GM18909 (cell line): ENCODE data around the gene ILF3.

Source experiments
- ATAC-seq: cut with Tn5 transposase; IDR thresholded peaks from one replicate; pipeline ENCODE4 v1.9.1; 2021; ENCODE audit warnings: mild to moderate bottlenecking; ENCODE audit not compliant: unreplicated experiment, poor library complexity

The ILF3 gene

GRCh38 chr19:10691883-10692282 is 37.7 kb downstream of the ILF3 start:
- no peak for ATAC-seq

GRCh38 chr19:10692673-10693264 is 38.6 kb downstream of the ILF3 start:
- no peak for ATAC-seq

- no peak for ATAC-seq
Observed at GRCh38 chr19:10694706-10695307, 40.7 kb downstream of the ILF3 start.

GRCh38 chr19:10695401-10696398 is 41.6 kb downstream of the ILF3 start:
- peak; percentile 86 for ATAC-seq

- no peak for ATAC-seq
Observed at GRCh38 chr19:10699650-10700335, 45.6 kb downstream of the ILF3 start.

GRCh38 chr19:10701955-10702525 is 47.9 kb downstream of the ILF3 start:
- peak; percentile 29 for ATAC-seq

- ATAC-seq = no peak
Observed at GRCh38 chr19:10706990-10707389, 52.8 kb downstream of the ILF3 start.

GRCh38 chr19:10707440-10707839 is 53.3 kb downstream of the ILF3 start:
- ATAC-seq = no peak

- ATAC-seq = no peak
Observed at GRCh38 chr19:10708291-10708690, 54.1 kb downstream of the ILF3 start.

GRCh38 chr19:10712045-10712444 is 57.9 kb downstream of the ILF3 start:
- ATAC-seq = no peak

- ATAC-seq = no peak
Observed at GRCh38 chr19:10712754-10713153, 58.6 kb downstream of the ILF3 start.

GRCh38 chr19:10713317-10713716 is 59.2 kb downstream of the ILF3 start:
- no peak for ATAC-seq

- ATAC-seq = no peak
Observed at GRCh38 chr19:10717054-10717355, 62.9 kb downstream of the ILF3 start.

GRCh38 chr19:10717356-10718204 is 63.4 kb downstream of the ILF3 start, which contains the start of gene DNM2:
Gene DNM2 (plus strand): TSS chr19:10718079. CDS start chr19:10718243, 164 bp downstream.
- ATAC-seq = peak; percentile 88

GRCh38 chr19:10718205-10719196 is 64.4 kb downstream of the ILF3 start:
- ATAC-seq = peak; percentile 26

- no peak for ATAC-seq
Observed at GRCh38 chr19:10719466-10719961, 65.4 kb downstream of the ILF3 start.

GRCh38 chr19:10720607-10721125 is 66.5 kb downstream of the ILF3 start:
- no peak for ATAC-seq

GRCh38 chr19:10723591-10723990 is 69.4 kb downstream of the ILF3 start:
- ATAC-seq = no peak
